ENCODE results near the gene TCAF1.

The TCAF1 gene

GRCh38 chr7:143896667-143897066, 5.3 kb downstream of the TCAF1 start:
- TF ChIP-seq REST (IDR thresholded peaks at IDR 0.05; ENCODE audit: low read depth) (no peak), ZBTB7A (IDR thresholded peaks at IDR 0.05; ENCODE audit: low read depth) (no peak), RAD21 (IDR thresholded peaks at IDR 0.05; ENCODE audit: low read depth) (no peak)

- TF ChIP-seq RAD21 (IDR thresholded peaks at IDR 0.05; ENCODE audit: low read depth) (peak; percentile 8; the same call in 1 of the 2 replicates), MAX (IDR thresholded peaks at IDR 0.05) (no peak)
These were observed 9.3 kb downstream of the TCAF1 start for GRCh38 chr7:143892527-143893300.

GRCh38 chr7:143891457-143891856, 10.5 kb downstream of the TCAF1 start:
- no peak for TF ChIP-seq EP300 (IDR thresholded peaks at IDR 0.05; ENCODE audit: borderline replicate concordance)
- no peak for TF ChIP-seq CEBPB (IDR thresholded peaks at IDR 0.05)
- TF ChIP-seq NFIC (IDR thresholded peaks at IDR 0.05): no peak
- no peak for TF ChIP-seq ZBTB7A (IDR thresholded peaks at IDR 0.05; ENCODE audit: low read depth)
- TF ChIP-seq CREB1 (IDR thresholded peaks at IDR 0.05; ENCODE audit: low read depth): no peak
- TF ChIP-seq EGR1 (IDR thresholded peaks at IDR 0.05): no peak
- no peak for TF ChIP-seq USF1 (IDR thresholded peaks at IDR 0.05)

- TF ChIP-seq YY1 (IDR thresholded peaks at IDR 0.05; ENCODE audit: low read depth): no peak
- TF ChIP-seq ZBTB7A (IDR thresholded peaks at IDR 0.05; ENCODE audit: low read depth): no peak
- TF ChIP-seq FOXM1 (IDR thresholded peaks at IDR 0.05; ENCODE audit: borderline replicate concordance, low read depth): no peak
- no peak for TF ChIP-seq CEBPB (IDR thresholded peaks at IDR 0.05)
- no peak for TF ChIP-seq TCF12 (IDR thresholded peaks at IDR 0.05; ENCODE audit: low read depth)
- TF ChIP-seq NFIC (IDR thresholded peaks at IDR 0.05): no peak
- TF ChIP-seq EGR1 (IDR thresholded peaks at IDR 0.05): no peak
- TF ChIP-seq EP300 (IDR thresholded peaks at IDR 0.05; ENCODE audit: borderline replicate concordance): no peak
- no peak for TF ChIP-seq RAD21 (IDR thresholded peaks at IDR 0.05; ENCODE audit: low read depth)
- TF ChIP-seq TAF1 (IDR thresholded peaks at IDR 0.05; ENCODE audit: low read depth): no peak
- TF ChIP-seq MAX (IDR thresholded peaks at IDR 0.05): no peak
- no peak for TF ChIP-seq USF1 (IDR thresholded peaks at IDR 0.05)
- TF ChIP-seq REST (IDR thresholded peaks at IDR 0.05; ENCODE audit: low read depth): no peak
- no peak for TF ChIP-seq TEAD4 (IDR thresholded peaks at IDR 0.05)
- no peak for TF ChIP-seq CREB1 (IDR thresholded peaks at IDR 0.05; ENCODE audit: low read depth)
These were observed 11.4 kb downstream of the TCAF1 start for GRCh38 chr7:143890558-143890957.

GRCh38 chr7:143889068-143889467, 12.9 kb downstream of the TCAF1 start:
- TF ChIP-seq USF1 (IDR thresholded peaks at IDR 0.05) (no peak), EGR1 (IDR thresholded peaks at IDR 0.05) (no peak), TEAD4 (IDR thresholded peaks at IDR 0.05) (no peak), ZBTB7A (IDR thresholded peaks at IDR 0.05; ENCODE audit: low read depth) (no peak), CREB1 (IDR thresholded peaks at IDR 0.05; ENCODE audit: low read depth) (no peak), NFIC (IDR thresholded peaks at IDR 0.05) (no peak), TCF12 (IDR thresholded peaks at IDR 0.05; ENCODE audit: low read depth) (no peak), EP300 (IDR thresholded peaks at IDR 0.05; ENCODE audit: borderline replicate concordance) (no peak), CEBPB (IDR thresholded peaks at IDR 0.05) (no peak)

GRCh38 chr7:143886826-143887477, 15.0 kb downstream of the TCAF1 start:
- no peak for TF ChIP-seq ZBTB7A (IDR thresholded peaks at IDR 0.05; ENCODE audit: low read depth)
- no peak for TF ChIP-seq TAF1 (IDR thresholded peaks at IDR 0.05; ENCODE audit: low read depth)
- no peak for TF ChIP-seq RAD21 (IDR thresholded peaks at IDR 0.05; ENCODE audit: low read depth)
- no peak for TF ChIP-seq NFIC (IDR thresholded peaks at IDR 0.05)
- TF ChIP-seq EP300 (IDR thresholded peaks at IDR 0.05; ENCODE audit: borderline replicate concordance): no peak
- no peak for TF ChIP-seq CEBPB (IDR thresholded peaks at IDR 0.05)
- TF ChIP-seq MAX (IDR thresholded peaks at IDR 0.05): no peak
- TF ChIP-seq TEAD4 (IDR thresholded peaks at IDR 0.05): no peak

Measured in Ishikawa (cell line).